GM23338 (cell line): Measurements from ENCODE around the gene LHX1. TPM values are rescaled to one million over a fixed set of nuclear protein-coding genes. Genes with fewer than 3 reads are reported as not detected.

ENCODE experiments used
- ATAC-seq: fragments of 200-7000 bp; cut with Tn5 transposase; 3 replicates; pipeline ENCODE4 v1.9.1; 2020
- DNase-seq: peaks from one replicate; pipeline ENCODE4 v3.0.0-alpha.2; 2015; ENCODE audit warnings: low spot score
- H2AFZ ChIP-seq: fragments of 200-600 bp; sonication (generic); 2 replicates; pipeline ENCODE4 v1.8.0; 2016; ENCODE audit warnings: antibody characterized with exemption, mild to moderate bottlenecking, moderate library complexity
- H3F3A ChIP-seq: fragments of 200-600 bp; sonication (generic); replicated peaks from 2 replicates; pipeline ENCODE4 v1.8.0; 2017; ENCODE audit warnings: antibody characterized with exemption, mixed run types, low read depth
- H3K27ac ChIP-seq: fragments of 200-600 bp; sonication (generic); 2 replicates; pipeline ENCODE4 v1.6.1; 2016; ENCODE audit warnings: low read depth
- H3K27me3 ChIP-seq: fragments of 200-600 bp; sonication (generic); 2 replicates; pipeline ENCODE4 v1.8.0; 2016; ENCODE audit warnings: mild to moderate bottlenecking, mixed run types, moderate library complexity; ENCODE audit not compliant: insufficient read depth
- H3K36me3 ChIP-seq: fragments of 200-600 bp; sonication (generic); 2 replicates; pipeline ENCODE4 v1.8.0; 2016; ENCODE audit warnings: mild to moderate bottlenecking; ENCODE audit not compliant: insufficient read depth
- H3K4me1 ChIP-seq: fragments of 200-600 bp; sonication (generic); 2 replicates; pipeline ENCODE4 v1.8.0; 2016; ENCODE audit warnings: mild to moderate bottlenecking, moderate library complexity; ENCODE audit not compliant: insufficient read depth
- H3K4me2 ChIP-seq: fragments of 200-600 bp; sonication (generic); 2 replicates; pipeline ENCODE4 v1.7.1; 2017; ENCODE audit warnings: mixed run types
- H3K4me3 ChIP-seq: fragments of 200-600 bp; sonication (generic); 2 replicates; pipeline ENCODE4 v1.6.1; 2016; ENCODE audit warnings: mixed run types
- H3K79me2 ChIP-seq: fragments of 200-600 bp; sonication (generic); replicated peaks from 2 replicates; pipeline ENCODE4 v1.8.0; 2017; ENCODE audit warnings: mild to moderate bottlenecking; ENCODE audit not compliant: insufficient read depth
- H3K9me2 ChIP-seq: fragments of 200-600 bp; sonication (generic); 2 replicates; pipeline ENCODE4 v1.8.0; 2017; ENCODE audit not compliant: insufficient read depth
- H4K20me1 ChIP-seq: fragments of 200-600 bp; sonication (generic); replicated peaks from 2 replicates; pipeline ENCODE4 v1.8.0; 2017; ENCODE audit warnings: mild to moderate bottlenecking; ENCODE audit not compliant: insufficient read depth
- H3K27ac Mint-ChIP-seq: 2 replicates; pipeline ENCODE4 v1.8.0; 2020; ENCODE audit warnings: inconsistent platforms, mild to moderate bottlenecking, moderate library complexity, mixed read lengths
- H3K27me3 Mint-ChIP-seq: 3 replicates; pipeline ENCODE4 v1.8.0; 2022; ENCODE audit warnings: low read depth, mild to moderate bottlenecking, moderate library complexity, mixed read lengths, inconsistent platforms; ENCODE audit not compliant: insufficient read depth, poor library complexity
- H3K36me3 Mint-ChIP-seq: 3 replicates; pipeline ENCODE4 v1.8.0; 2021; ENCODE audit warnings: low read depth, mild to moderate bottlenecking, inconsistent platforms, moderate library complexity, mixed read lengths
- H3K4me1 Mint-ChIP-seq: 3 replicates; pipeline ENCODE4 v1.8.0; 2020; ENCODE audit warnings: mild to moderate bottlenecking, inconsistent platforms, mixed read lengths
- H3K4me3 Mint-ChIP-seq: 3 replicates; pipeline ENCODE4 v1.8.0; 2021; ENCODE audit warnings: moderate library complexity, mild to moderate bottlenecking, inconsistent platforms, mixed read lengths
- H3K9me3 Mint-ChIP-seq: 3 replicates; pipeline ENCODE4 v1.8.0; 2020; ENCODE audit warnings: moderate library complexity, mild to moderate bottlenecking, inconsistent platforms, mixed read lengths
- CTCF ChIP-seq, 2 experiments: fragments of 200-600 bp in 1 of 2; sonication (generic) in 1 of 2; conservative IDR thresholded peaks; 2 replicates each; pipeline versions ENCODE4 v1.5.1 to v1.6.1; 2016 to 2017; ENCODE audit warnings: antibody characterized with exemption in 2 of 2, low read depth in 2 of 2, mild to moderate bottlenecking in 2 of 2, moderate library complexity in 1 of 2
- EZH2 ChIP-seq: fragments of 200-600 bp; sonication (generic); IDR thresholded peaks from one replicate; pipeline ENCODE4 v1.8.0; 2017; ENCODE audit warnings: antibody characterized with exemption, mild to moderate bottlenecking, low read depth; ENCODE audit not compliant: unreplicated experiment
- EZH2phosphoT487 ChIP-seq: fragments of 200-600 bp; sonication (generic); IDR thresholded peaks from one replicate; pipeline ENCODE4 v1.8.1; 2018; ENCODE audit warnings: antibody characterized with exemption; ENCODE audit not compliant: unreplicated experiment
- JUNB ChIP-seq: IDR thresholded peaks from one replicate; pipeline ENCODE4 v1.6.1; 2016; ENCODE audit warnings: antibody characterized with exemption; ENCODE audit not compliant: unreplicated experiment
- STAT1 ChIP-seq: IDR thresholded peaks from one replicate; pipeline ENCODE4 v1.6.1; 2016; ENCODE audit warnings: antibody characterized with exemption; ENCODE audit not compliant: unreplicated experiment
- polyA plus RNA-seq: library from polyadenylated mRNA; unstranded; fragments of >200 nt; fragmentation: Nextera tagmentation; extraction: Ambion mirVana; gene quantifications from 2 replicates; pipeline ENCODE4 v1.2.1, GENCODE V29; 2016
- total RNA-seq: library from RNA; depleted of rRNA; stranded (reverse); fragments of >200 nt; shearing (Covaris generic); gene quantifications from 2 replicates; pipeline ENCODE4 v1.2.3, GENCODE V29; 2014

Gene LHX1
- total and polyA plus RNA-seq, 2 experiments from 2014 or later = 0.52 to 0.74 TPM

- Histone ChIP-seq H3K4me2 (peak overlapping the region; percentile 95), H3K4me1 (peaks cover 71% of the 10 kb centered on the region), H3K79me2 (no peaks in the 10 kb centered on the region), H2AFZ (peak overlapping the region; percentile 97), H3F3A (peaks cover 48% of the 10 kb centered on the region), H4K20me1 (peaks cover 8% of the 10 kb centered on the region), H3K9me2 (no peaks in the 10 kb centered on the region), H3K4me3 (peak overlapping the region; percentile 84), H3K27ac (no peak overlapping the region), H3K36me3 (no peaks in the 10 kb centered on the region), H3K27me3 (peaks cover 100% of the 10 kb centered on the region)
- no peak overlapping the region for H3K27ac Mint-ChIP-seq
- H3K36me3 Mint-ChIP-seq = peaks cover 2% of the 10 kb centered on the region; the same call in 1 of the 3 replicates
- H3K4me3 Mint-ChIP-seq = peak overlapping the region; percentile 80
- no peak for TF ChIP-seq CTCF (conservative IDR thresholded peaks at IDR 0.05; ENCODE audit: low read depth in 2 of 2)
- peak; percentile 81 for TF ChIP-seq EZH2
- TF ChIP-seq JUNB = no peak
- ATAC-seq (no peak), DNase-seq (peak; percentile 68)
- peaks cover 6% of the 10 kb centered on the region; the same call in 2 of the 3 replicates for H3K9me3 Mint-ChIP-seq
- peaks cover 99% of the 10 kb centered on the region for H3K27me3 Mint-ChIP-seq
- H3K4me1 Mint-ChIP-seq = peaks cover 62% of the 10 kb centered on the region
These were observed 787 bp downstream of the LHX1 start for GRCh38 chr17:36937959-36938565.

- Histone ChIP-seq H3K27me3 (peaks cover 100% of the 10 kb centered on the region), H3K4me2 (peak overlapping the region; percentile 95), H2AFZ (peak overlapping the region; percentile 97), H3K36me3 (no peaks in the 10 kb centered on the region), H3F3A (peaks cover 48% of the 10 kb centered on the region), H3K79me2 (no peaks in the 10 kb centered on the region), H3K4me3 (peak overlapping the region; percentile 84), H3K4me1 (peaks cover 71% of the 10 kb centered on the region), H3K9me2 (no peaks in the 10 kb centered on the region), H4K20me1 (peaks cover 8% of the 10 kb centered on the region), H3K27ac (no peak overlapping the region)
- H3K4me3 Mint-ChIP-seq = peak overlapping the region; percentile 80
- DNase-seq = no peak
- H3K4me1 Mint-ChIP-seq = peaks cover 62% of the 10 kb centered on the region
- peaks cover 7% of the 10 kb centered on the region; the same call in 2 of the 3 replicates for H3K9me3 Mint-ChIP-seq
- H3K36me3 Mint-ChIP-seq = peaks cover 2% of the 10 kb centered on the region; the same call in 1 of the 3 replicates
- TF ChIP-seq STAT1 (no peak), EZH2 (peak; percentile 2)
- peaks cover 99% of the 10 kb centered on the region for H3K27me3 Mint-ChIP-seq
- no peak overlapping the region for H3K27ac Mint-ChIP-seq
- peak; percentile 0; the same call in 2 of the 3 replicates for ATAC-seq
These were observed 1.3 kb downstream of the LHX1 start for GRCh38 chr17:36938566-36939051.

- Histone ChIP-seq H3K4me3 (peak overlapping the region; percentile 84), H3K79me2 (no peaks in the 10 kb centered on the region), H3K27ac (no peak overlapping the region), H3K4me1 (peaks cover 70% of the 10 kb centered on the region), H3F3A (peaks cover 44% of the 10 kb centered on the region), H4K20me1 (peaks cover 4% of the 10 kb centered on the region; the same call in 1 of the 2 replicates), H3K27me3 (peaks cover 100% of the 10 kb centered on the region), H3K9me2 (no peaks in the 10 kb centered on the region), H3K36me3 (no peaks in the 10 kb centered on the region), H3K4me2 (peak overlapping the region; percentile 95), H2AFZ (no peak overlapping the region; the same call in 1 of the 2 replicates)
- DNase-seq (no peak), ATAC-seq (no peak)
- H3K27ac Mint-ChIP-seq = no peak overlapping the region
- H3K36me3 Mint-ChIP-seq = peaks cover 2% of the 10 kb centered on the region; the same call in 1 of the 3 replicates
- peaks cover 59% of the 10 kb centered on the region for H3K4me1 Mint-ChIP-seq
- peaks cover 99% of the 10 kb centered on the region for H3K27me3 Mint-ChIP-seq
- H3K4me3 Mint-ChIP-seq = peak overlapping the region; percentile 80
- peaks cover 11% of the 10 kb centered on the region; the same call in 2 of the 3 replicates for H3K9me3 Mint-ChIP-seq
- TF ChIP-seq CTCF (conservative IDR thresholded peaks at IDR 0.05; ENCODE audit: low read depth in 2 of 2) (no peak), EZH2phosphoT487 (peak; percentile 13), EZH2 (peak; percentile 99)
These were observed 2.0 kb downstream of the LHX1 start for GRCh38 chr17:36939052-36939801.
